Spinal cord (tissue), 10 donors: ENCODE results near the gene CFAP46. TPM values are rescaled to one million over a fixed set of nuclear protein-coding genes. Genes with fewer than 3 reads are reported as not detected.
"Not testable (repeated sequence)": the region's sequence is repeated elsewhere in the genome, so short reads cannot be mapped to it uniquely, and the experiment has no call there.

Source experiments
- DNase-seq, 6 donors: peaks; one replicate each; pipeline versions ENCODE4 v3.0.0 to v3.0.0-alpha.2; 2013 to 2015; ENCODE audit warnings: low spot score in 6 of 6, low read depth in 4 of 6
- H3K27ac ChIP-seq: one replicate; pipeline ENCODE4 v1.5.1; 2013; ENCODE audit warnings: low read depth, low read length, control low read depth
- H3K27me3 ChIP-seq: one replicate; pipeline ENCODE4 v1.6.1; 2013; ENCODE audit warnings: low read length; ENCODE audit not compliant: control insufficient read depth, insufficient read depth
- H3K36me3 ChIP-seq: one replicate; pipeline ENCODE4 v1.6.1; 2013; ENCODE audit warnings: low read length; ENCODE audit not compliant: control insufficient read depth, insufficient read depth
- H3K4me1 ChIP-seq: one replicate; pipeline ENCODE4 v1.6.1; 2013; ENCODE audit warnings: low read length; ENCODE audit not compliant: control insufficient read depth, insufficient read depth
- H3K4me3 ChIP-seq: one replicate; pipeline ENCODE4 v1.5.1; 2013; ENCODE audit warnings: low read depth, low read length, control low read depth
- H3K9me3 ChIP-seq: one replicate; pipeline ENCODE4 v1.6.1; 2013; ENCODE audit warnings: low read length; ENCODE audit not compliant: control insufficient read depth, insufficient read depth
- WGBS: methylation state at CpG from one replicate; pipeline ENCODE4 v1.1.5; 2013; ENCODE audit warnings: missing lambda C conversion rate; ENCODE audit not compliant: insufficient coverage; 5-methylcytosine and 5-hydroxymethylcytosine counted together
- polyA plus RNA-seq, 2 donors: library from polyadenylated mRNA; unstranded; fragments of 120-200 nt; gene quantifications; one replicate each; pipeline ENCODE4 v1.2.1, GENCODE V29; 2013; ENCODE audit not compliant: insufficient read length in 2 of 2
- total RNA-seq, 2 donors: library from RNA; depleted of rRNA in 1 of 2; stranded (reverse); fragments of 120-200 nt in 1 of 2; fragments of >200 nt in 1 of 2; gene quantifications; one replicate each; pipeline versions ENCODE4 v1.2.3 to v1.2.4, GENCODE V29; 2013 to 2014
- donor health status: healthy.

Gene CFAP46
- total and polyA plus RNA-seq, 4 donors: 5.3 to 14.3 (median 13.2) TPM

DNA sequence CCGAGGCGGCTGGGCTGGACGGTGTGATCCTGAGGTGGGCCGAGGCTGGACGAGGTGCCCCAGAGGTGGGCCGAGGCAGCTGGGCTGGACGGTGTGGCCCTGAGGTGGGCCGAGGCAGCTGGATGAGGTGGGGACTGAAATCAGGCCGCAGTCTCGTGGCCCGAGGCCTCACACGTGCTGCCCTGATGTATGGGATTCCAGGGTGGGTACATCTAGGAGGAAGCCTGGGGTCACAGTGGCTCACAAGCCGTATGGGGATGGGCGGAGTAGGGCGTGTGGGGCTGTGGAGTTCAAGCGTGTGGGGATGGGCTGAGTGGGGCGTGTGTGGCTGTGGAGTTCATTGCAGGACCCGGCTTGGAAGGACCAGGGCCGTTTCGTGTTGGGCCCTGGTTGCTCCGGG lies 144.0 kb downstream of the CFAP46 start:
- no peak overlapping the region for H3K4me3 ChIP-seq
- DNase-seq: no peak
- no peaks in the 10 kb centered on the region for H3K9me3 ChIP-seq
- H3K36me3 ChIP-seq: no peaks in the 10 kb centered on the region
- H3K27me3 ChIP-seq: peaks cover 6% of the 10 kb centered on the region
- peaks cover 12% of the 10 kb centered on the region for H3K4me1 ChIP-seq
- 90% methylated on average over 21 of the region's 21 CpGs for WGBS
- H3K27ac ChIP-seq: no peak overlapping the region

DNA sequence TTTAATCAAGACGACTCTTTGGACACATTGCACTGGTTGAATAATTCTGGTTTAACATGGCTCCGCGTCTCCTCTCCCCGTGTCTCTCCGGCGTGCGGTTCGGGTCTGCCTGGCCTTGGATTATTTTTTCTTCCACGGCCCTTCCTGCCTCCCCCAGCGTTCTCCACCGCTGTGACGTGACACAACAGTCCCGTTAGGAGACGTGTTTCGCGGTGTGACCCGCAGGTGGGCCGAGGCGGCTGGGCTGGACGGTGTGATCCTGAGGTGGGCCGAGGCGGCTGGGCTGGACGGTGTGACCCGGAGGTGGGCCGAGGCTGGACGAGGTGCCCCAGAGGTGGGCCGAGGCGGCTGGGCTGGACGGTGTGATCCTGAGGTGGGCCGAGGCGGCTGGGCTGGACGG lies 144.4 kb downstream of the CFAP46 start:
- not testable (repeated sequence) for DNase-seq, H3K9me3 ChIP-seq, H3K4me3 ChIP-seq, H3K27me3 ChIP-seq, H3K36me3 ChIP-seq, H3K27ac ChIP-seq
- WGBS: 93% methylated on average over 32 of the region's 32 CpGs
- peaks cover 13% of the 10 kb centered on the region for H3K4me1 ChIP-seq

DNA sequence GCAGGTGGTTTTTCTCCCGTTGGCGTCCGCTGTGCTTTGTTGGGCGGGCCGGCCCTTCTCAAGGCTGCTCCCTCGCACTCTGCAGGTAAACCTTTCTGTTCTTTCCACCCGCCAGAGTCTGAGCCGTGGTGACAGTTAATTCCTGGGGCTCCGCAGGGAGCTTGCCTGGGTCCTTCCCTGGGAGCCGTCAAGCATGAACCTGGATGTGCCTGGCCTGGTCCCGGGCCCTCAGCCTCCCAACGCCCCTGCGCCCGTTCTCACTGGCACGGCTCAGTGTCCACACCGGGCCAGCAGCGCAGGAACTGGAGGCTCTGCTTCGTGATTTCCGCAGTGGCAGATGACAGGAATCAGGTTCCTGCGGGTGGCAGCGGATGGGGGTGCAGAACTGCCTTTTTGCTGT lies 145.5 kb downstream of the CFAP46 start:
- DNase-seq: no peak
- Histone ChIP-seq H3K27me3 (peaks cover 7% of the 10 kb centered on the region), H3K9me3 (no peaks in the 10 kb centered on the region), H3K4me3 (no peak overlapping the region), H3K4me1 (peaks cover 13% of the 10 kb centered on the region), H3K27ac (no peak overlapping the region), H3K36me3 (no peaks in the 10 kb centered on the region)
- 79% methylated on average over 21 of the region's 21 CpGs for WGBS

DNA sequence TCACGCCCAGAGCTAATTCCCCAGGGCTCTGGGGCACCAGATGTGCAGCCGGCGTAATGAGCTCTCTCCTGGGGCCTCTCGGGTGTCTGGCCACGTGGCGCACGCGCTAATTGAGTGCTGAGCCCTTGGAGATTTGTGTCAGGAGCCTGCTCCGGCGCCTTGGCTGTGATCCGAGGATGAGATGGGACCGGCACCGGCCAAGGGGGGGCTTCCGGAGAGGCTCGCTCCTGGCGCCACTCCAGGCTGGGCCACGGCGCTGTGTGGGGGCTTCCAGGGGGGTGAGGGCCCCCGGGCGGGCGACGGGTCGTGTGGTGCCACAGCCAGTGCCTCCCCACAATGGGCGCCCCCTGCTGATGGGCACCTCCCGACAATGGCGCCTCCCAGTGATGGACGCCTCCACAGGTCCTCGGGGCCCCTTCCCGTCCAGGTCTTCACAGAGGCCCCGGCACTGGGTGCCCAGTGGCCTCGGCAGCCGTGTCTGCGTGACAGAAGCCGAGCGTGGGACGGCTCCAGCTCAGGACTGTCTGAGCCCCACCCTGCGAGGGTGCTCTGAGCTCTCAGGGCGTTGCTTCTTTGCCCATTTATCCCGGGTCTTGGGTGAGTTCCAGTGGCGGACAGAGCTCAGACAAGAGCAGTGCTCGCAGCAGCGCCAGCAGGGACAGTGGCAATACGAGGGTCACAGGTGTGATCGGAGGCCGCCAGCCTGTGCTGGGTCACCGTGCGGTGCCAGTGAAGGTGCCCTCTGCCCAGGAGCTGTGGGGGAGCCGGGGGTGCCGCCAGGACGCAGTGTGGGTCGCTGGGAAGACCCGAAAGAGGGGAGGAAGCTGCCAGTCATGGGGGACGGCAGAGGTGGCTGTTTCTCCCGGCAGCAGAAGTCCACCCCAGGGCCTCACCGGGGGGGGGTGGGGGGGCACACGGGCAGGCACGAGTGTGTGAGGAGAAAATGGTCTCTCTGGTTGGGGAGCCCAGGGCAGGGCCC lies 148.2 kb downstream of the CFAP46 start:
- peaks cover 13% of the 10 kb centered on the region for H3K4me1 ChIP-seq
- no peaks in the 10 kb centered on the region for H3K9me3 ChIP-seq
- H3K27me3 ChIP-seq: peaks cover 32% of the 10 kb centered on the region
- WGBS: 59% methylated on average over 47 of the region's 57 CpGs
- H3K27ac ChIP-seq: no peak overlapping the region
- H3K36me3 ChIP-seq: no peaks in the 10 kb centered on the region
- DNase-seq: no peak
- no peak overlapping the region for H3K4me3 ChIP-seq

DNA sequence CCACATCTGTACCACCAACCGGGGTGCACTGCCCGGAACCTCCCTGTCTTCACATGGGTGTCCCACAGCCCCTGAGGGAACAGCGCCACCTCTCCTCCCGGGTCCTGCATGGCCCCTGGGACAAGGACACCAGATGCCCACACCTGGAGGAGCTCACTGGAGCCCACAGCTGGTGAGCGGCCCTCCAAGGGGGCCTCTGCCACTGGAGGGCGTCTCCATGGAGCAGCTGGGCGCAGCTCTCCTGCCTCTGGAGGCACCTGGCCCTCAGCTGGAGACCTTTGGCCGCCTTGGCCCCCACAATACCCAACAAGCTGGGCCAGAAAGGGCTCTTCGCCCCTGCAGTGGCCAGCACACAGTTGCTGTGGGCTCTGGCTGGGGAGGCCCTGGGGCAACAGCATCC lies 149.2 kb downstream of the CFAP46 start:
- no peak overlapping the region for H3K27ac ChIP-seq
- no peak for DNase-seq
- H3K4me3 ChIP-seq: no peak overlapping the region
- peaks cover 21% of the 10 kb centered on the region for H3K4me1 ChIP-seq
- H3K27me3 ChIP-seq: peaks cover 42% of the 10 kb centered on the region
- H3K36me3 ChIP-seq: no peaks in the 10 kb centered on the region
- 96% methylated on average over 9 of the region's 9 CpGs for WGBS
- no peaks in the 10 kb centered on the region for H3K9me3 ChIP-seq

DNA sequence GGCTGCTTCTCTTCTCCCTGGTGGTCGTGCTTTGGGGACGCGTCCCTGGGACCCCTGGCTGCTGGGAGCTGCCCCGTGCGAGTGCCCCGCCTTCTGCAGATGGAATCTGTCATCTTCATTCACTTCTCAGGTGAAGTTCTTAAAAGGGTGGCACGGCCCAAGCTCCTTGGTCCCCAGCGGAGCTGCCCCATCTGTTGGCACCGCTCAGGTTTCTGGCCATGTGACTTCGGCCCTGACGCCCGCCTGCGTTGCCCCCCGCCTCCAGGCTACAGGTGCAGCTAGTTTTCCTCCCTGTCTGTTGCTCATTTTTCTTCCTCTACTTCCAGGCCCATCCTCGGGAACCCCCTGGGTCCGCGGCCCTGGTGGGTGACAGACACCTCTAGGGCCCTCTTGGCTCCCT lies 149.6 kb downstream of the CFAP46 start:
- no peaks in the 10 kb centered on the region for H3K36me3 ChIP-seq
- no peak for DNase-seq
- no peaks in the 10 kb centered on the region for H3K9me3 ChIP-seq
- H3K27me3 ChIP-seq: peaks cover 46% of the 10 kb centered on the region
- peaks cover 25% of the 10 kb centered on the region for H3K4me1 ChIP-seq
- H3K27ac ChIP-seq: no peak overlapping the region
- 87% methylated on average over 17 of the region's 17 CpGs for WGBS
- no peak overlapping the region for H3K4me3 ChIP-seq

DNA sequence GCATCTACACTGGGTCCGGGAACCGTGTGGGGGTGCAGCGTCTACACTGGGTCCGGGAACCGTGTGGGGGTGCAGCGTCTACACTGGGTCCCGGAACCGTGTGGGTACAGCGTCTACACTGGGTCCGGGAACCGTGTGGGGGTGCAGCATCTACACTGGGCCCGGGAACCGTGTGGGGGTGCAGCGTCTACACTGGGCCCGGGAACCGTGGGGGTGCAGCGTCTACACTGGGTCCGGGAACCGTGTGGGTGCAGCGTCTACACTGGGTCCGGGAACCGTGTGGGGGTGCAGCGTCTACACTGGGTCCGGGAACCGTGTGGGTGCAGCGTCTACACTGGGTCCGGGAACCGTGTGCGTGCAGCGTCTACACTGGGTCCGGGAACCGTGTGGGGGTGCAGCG lies 150.3 kb downstream of the CFAP46 start:
- H3K4me3 ChIP-seq, H3K36me3 ChIP-seq, DNase-seq, H3K27ac ChIP-seq, H3K9me3 ChIP-seq: not testable (repeated sequence)
- Histone ChIP-seq H3K27me3 (peaks cover 51% of the 10 kb centered on the region), H3K4me1 (peaks cover 30% of the 10 kb centered on the region)
- 96% methylated on average over 29 of the region's 33 CpGs for WGBS

DNA sequence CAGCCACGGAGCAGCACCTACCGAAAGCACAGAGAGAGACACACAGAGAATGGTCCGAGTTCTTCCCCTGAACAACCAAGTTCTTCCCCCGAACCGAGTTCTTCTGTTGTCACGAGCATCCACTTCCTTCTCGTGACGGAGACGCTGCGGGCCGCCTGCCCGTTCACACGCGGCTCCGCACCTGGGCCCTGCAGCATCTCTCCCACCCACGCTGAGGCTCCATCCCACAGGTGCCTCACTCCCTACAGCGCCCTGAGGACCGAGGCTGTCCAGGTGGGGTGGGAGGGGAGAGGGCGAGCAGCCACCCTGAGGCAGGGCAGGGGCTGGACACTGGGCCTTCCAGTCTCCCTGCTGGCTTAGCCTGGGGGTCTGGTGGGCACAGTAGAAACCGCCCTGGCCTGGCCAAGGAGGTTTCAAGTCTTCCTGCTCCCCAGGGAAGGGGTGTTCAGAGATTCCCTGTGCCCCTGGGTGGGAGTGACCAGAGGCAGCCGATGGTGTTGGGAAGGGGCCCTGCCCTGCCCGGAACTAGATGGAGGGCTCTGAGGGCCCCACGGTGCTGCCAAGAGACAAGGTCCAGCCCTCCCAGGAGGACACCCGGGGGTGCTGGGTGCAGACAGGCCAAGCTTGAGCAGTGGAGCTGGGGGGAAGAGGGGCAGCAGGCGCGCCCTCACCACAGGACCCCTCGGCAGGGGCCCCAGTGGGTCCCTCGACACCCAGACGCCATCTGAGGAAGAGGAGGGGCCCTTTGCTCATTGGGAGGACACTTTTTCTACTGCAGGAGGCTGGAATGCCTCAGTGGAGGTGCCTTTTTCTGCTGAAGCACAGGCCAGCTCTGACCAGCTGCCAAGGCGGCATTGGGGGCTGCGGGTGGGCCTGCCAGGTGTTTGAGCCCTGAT lies 151.2 kb downstream of the CFAP46 start:
- no peak for DNase-seq
- H3K4me1 ChIP-seq: peaks cover 37% of the 10 kb centered on the region
- 75% methylated on average over 25 of the region's 31 CpGs for whole genome bisulfite sequencing
- H3K9me3 ChIP-seq: no peaks in the 10 kb centered on the region
- H3K36me3 ChIP-seq: no peaks in the 10 kb centered on the region
- H3K4me3 ChIP-seq: no peak overlapping the region
- H3K27me3 ChIP-seq: peaks cover 60% of the 10 kb centered on the region
- no peak overlapping the region for H3K27ac ChIP-seq

DNA sequence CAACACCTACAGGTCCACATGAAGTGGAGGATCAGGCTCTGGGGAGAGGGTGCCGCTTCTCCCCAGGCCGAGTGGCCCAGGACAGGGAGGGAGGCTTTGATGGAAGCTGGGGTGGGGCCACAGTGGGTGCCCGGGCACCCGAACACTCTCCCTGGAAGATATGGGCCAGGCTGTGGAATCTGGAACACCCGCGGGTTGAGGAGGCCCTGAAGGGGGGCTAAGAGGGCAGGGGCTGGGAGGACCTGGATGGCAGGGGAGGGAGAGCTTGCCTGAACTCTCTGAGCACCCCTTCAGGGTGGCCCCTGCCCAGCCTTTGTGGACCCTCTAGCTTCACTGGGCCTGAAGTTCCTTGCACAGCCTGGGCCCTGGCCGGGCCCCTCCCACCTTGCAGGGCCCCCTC lies 151.9 kb downstream of the CFAP46 start:
- no peak for DNase-seq
- WGBS: 65% methylated on average over 7 of the region's 7 CpGs
- Histone ChIP-seq H3K4me3 (no peak overlapping the region), H3K27me3 (peaks cover 61% of the 10 kb centered on the region), H3K36me3 (no peaks in the 10 kb centered on the region), H3K4me1 (peaks cover 38% of the 10 kb centered on the region), H3K27ac (no peak overlapping the region), H3K9me3 (no peaks in the 10 kb centered on the region)
